ENCODE results near the gene SLC38A2.
"Not testable (repeated sequence)": the region's sequence is repeated elsewhere in the genome, so short reads cannot be mapped to it uniquely, and the experiment has no call there.

The SLC38A2 gene

GRCh38 chr12:46372544-46373300 lies at the start of gene SLC38A2:
SLC38A2 (minus strand) TSS chr12:46372773; CDS start chr12:46371293, 1,480 bp downstream.
- DNase-seq, result peak; percentile 29 to 99 (median 93)

- DNase-seq, result no peak
These were observed 47.1 kb upstream of the SLC38A2 start for GRCh38 chr12:46419675-46420074.

- no peak for DNase-seq
These were observed 43.0 kb upstream of the SLC38A2 start for GRCh38 chr12:46415552-46415951.

- no peak for DNase-seq
These were observed 42.2 kb upstream of the SLC38A2 start for GRCh38 chr12:46414591-46415268.

GRCh38 chr12:46413368-46413767 lies 40.8 kb upstream of the SLC38A2 start:
- DNase-seq, result no peak

- no peak for DNase-seq
These were observed 40.3 kb upstream of the SLC38A2 start for GRCh38 chr12:46412857-46413256.

GRCh38 chr12:46410495-46410894 lies 37.9 kb upstream of the SLC38A2 start:
- no peak for DNase-seq

GRCh38 chr12:46409974-46410373 lies 37.4 kb upstream of the SLC38A2 start:
- DNase-seq, result no peak

GRCh38 chr12:46409342-46409741 lies 36.8 kb upstream of the SLC38A2 start:
- DNase-seq, result no peak

GRCh38 chr12:46408441-46408840 lies 35.9 kb upstream of the SLC38A2 start:
- no peak for DNase-seq

- DNase-seq, result no peak
These were observed 34.8 kb upstream of the SLC38A2 start for GRCh38 chr12:46407361-46407760.

- no peak for DNase-seq
These were observed 33.9 kb upstream of the SLC38A2 start for GRCh38 chr12:46406352-46407027.

GRCh38 chr12:46404733-46405132 lies 32.2 kb upstream of the SLC38A2 start:
- no peak for DNase-seq

GRCh38 chr12:46404225-46404631 lies 31.7 kb upstream of the SLC38A2 start:
- DNase-seq, result no peak

- no peak for DNase-seq
These were observed 31.1 kb upstream of the SLC38A2 start for GRCh38 chr12:46403719-46404070.

- no peak for DNase-seq
These were observed 30.6 kb upstream of the SLC38A2 start for GRCh38 chr12:46402941-46403718.

- no peak for DNase-seq
These were observed 29.9 kb upstream of the SLC38A2 start for GRCh38 chr12:46402451-46402850.

- DNase-seq, result no peak
These were observed 29.1 kb upstream of the SLC38A2 start for GRCh38 chr12:46401662-46402061.

- no peak for DNase-seq
These were observed 27.8 kb upstream of the SLC38A2 start for GRCh38 chr12:46400406-46400805.

- not testable (repeated sequence) for DNase-seq
These were observed 27.1 kb upstream of the SLC38A2 start for GRCh38 chr12:46399461-46400248.

- DNase-seq, result no peak
These were observed 24.3 kb upstream of the SLC38A2 start for GRCh38 chr12:46396826-46397225.
